Panc1 (cell line): ENCODE measurements around the gene TLE6. TPM values are rescaled to one million over a fixed set of nuclear protein-coding genes. Genes with fewer than 3 reads are reported as not detected.

Source experiments
- ATAC-seq: fragments of 200-7000 bp; cut with Tn5 transposase; 2 replicates; pipeline ENCODE4 v1.9.1; 2020; ENCODE audit warnings: mild to moderate bottlenecking, moderate library complexity
- BruUV-seq: library from RNA; stranded (reverse); fragments of 400-500 nt; replicated peaks from 2 replicates; lab custom pipeline; 2021; lab: Mats Ljungman, UMichigan
- CTCF ChIA-PET: fragments of 300-600 bp; sonication (Branson Sonifier 250); formaldehyde crosslinking; loops from one replicate; lab custom pipeline; 2022; ENCODE audit warnings: antibody characterized with exemption; lab: Charles Lee
- POLR2A ChIA-PET: fragments of 300-600 bp; sonication (Branson Sonifier 250); formaldehyde crosslinking; loops from one replicate; lab custom pipeline; 2022; ENCODE audit warnings: antibody characterized with exemption; lab: Charles Lee
- DNase-seq: peaks from one replicate; pipeline ENCODE4 v3.0.0-alpha.2; 2010; ENCODE audit warnings: low read depth, low spot score
- H3K27ac ChIP-seq: 2 replicates; pipeline ENCODE4 v1.5.1; 2011; ENCODE audit warnings: mild to moderate bottlenecking, low read length, inconsistent platforms
- H3K27me3 ChIP-seq: fragments of 200-500 bp; sonication (Bioruptor generic); 2 replicates; pipeline ENCODE4 v1.6.0; 2014; ENCODE audit warnings: low read length, inconsistent platforms; ENCODE audit not compliant: control insufficient read depth, insufficient read depth
- H3K36me3 ChIP-seq: fragments of 200-500 bp; sonication (Bioruptor generic); 2 replicates; pipeline ENCODE4 v1.5.1; 2014; ENCODE audit warnings: inconsistent platforms, mild to moderate bottlenecking, low read length, moderate library complexity; ENCODE audit not compliant: control insufficient read depth, insufficient read depth
- H3K4me1 ChIP-seq: 2 replicates; pipeline ENCODE4 v1.5.1; 2011; ENCODE audit warnings: inconsistent platforms, mild to moderate bottlenecking, low read length, moderate library complexity; ENCODE audit not compliant: control insufficient read depth, insufficient read depth
- H3K4me3 ChIP-seq, 2 experiments: 2 replicates each; pipeline ENCODE4 v1.5.1; 2011 to 2012; ENCODE audit warnings: low read depth in 2 of 2, low read length in 2 of 2, mild to moderate bottlenecking in 2 of 2, inconsistent platforms in 1 of 2, moderate library complexity in 1 of 2
- H3K9me3 ChIP-seq: fragments of 200-500 bp; sonication (Bioruptor generic); 2 replicates; pipeline ENCODE4 v1.5.1; 2014; ENCODE audit warnings: low read depth, mild to moderate bottlenecking, inconsistent platforms, low read length, moderate library complexity; ENCODE audit not compliant: control insufficient read depth, insufficient read depth
- POLR2AphosphoS5 ChIP-seq: IDR thresholded peaks from 2 replicates; pipeline ENCODE4 v1.6.1; 2012; ENCODE audit warnings: mild to moderate bottlenecking, low read depth, low read length, moderate library complexity
- SIN3A ChIP-seq: IDR thresholded peaks from 2 replicates; pipeline ENCODE4 v1.6.1; 2012; ENCODE audit warnings: low read depth, mild to moderate bottlenecking, low read length, moderate library complexity, borderline replicate concordance; ENCODE audit not compliant: insufficient read depth
- TCF7L2 ChIP-seq: IDR thresholded peaks from 2 replicates; pipeline ENCODE4 v1.6.1; 2011; ENCODE audit warnings: mild to moderate bottlenecking, low read depth, low read length, inconsistent platforms
- in situ Hi-C: cut with HindIII; loops from 2 replicates; pipeline ENCODE4 v1.10.0; 2016; ENCODE audit warnings: low sequenced_read_pairs, low pct_unique_long_range_greater_than_20kb
- intact Hi-C: fragments of 100-400 bp; cut with micrococcal nuclease; formaldehyde crosslinking; loops from one replicate; pipeline ENCODE4 v1.10.0; 2022; ENCODE audit not compliant: unreplicated experiment
- total RNA-seq: library from RNA; stranded (reverse); gene quantifications from one replicate; pipeline ENCODE4 v1.2.1, GENCODE V29; 2021; ENCODE audit not compliant: unreplicated experiment
- TF ChIP-seq, protein P1 (sequence below): fragments of 450-650 bp; IDR thresholded peaks from 2 replicates; pipeline ENCODE4 v1.5.1; 2017; ENCODE audit warnings: mild to moderate bottlenecking
- TF ChIP-seq, protein P2 (sequence below), 2 experiments: IDR thresholded peaks; 2 replicates each; pipeline ENCODE4 v1.6.1; 2011 to 2012; ENCODE audit warnings: low read depth in 2 of 2, control low read depth in 1 of 2, low read length in 1 of 2, mild to moderate bottlenecking in 1 of 2, moderate library complexity in 1 of 2; ENCODE audit not compliant: insufficient read depth in 1 of 2

The TLE6 gene
- total RNA-seq, 1 experiment from 2014 or later: 4.0 TPM

- ChIA-PET CTCF (no interaction called here), POLR2A (no interaction called here)
- ATAC-seq (peak; percentile 98), DNase-seq (peak; percentile 95)
- BruUV-seq: no TSS peak
- Histone ChIP-seq H3K4me1 (peaks cover 5% of the 10 kb centered on the region; the same call in 1 of the 2 replicates), H3K27me3 (no peaks in the 10 kb centered on the region), H3K36me3 (peaks cover 7% of the 10 kb centered on the region; the same call in 1 of the 2 replicates), H3K9me3 (no peaks in the 10 kb centered on the region), H3K4me3 (peak within 1 kb of the TSS; percentile 73 to 88), H3K27ac (peak within 1 kb of the TSS; percentile 81)
- in situ Hi-C loops: no loop called here
- TF ChIP-seq TCF7L2: no peak
- TF ChIP-seq SIN3A: no peak; the same call in 1 of the 2 replicates
- TF ChIP-seq, protein P1, sequence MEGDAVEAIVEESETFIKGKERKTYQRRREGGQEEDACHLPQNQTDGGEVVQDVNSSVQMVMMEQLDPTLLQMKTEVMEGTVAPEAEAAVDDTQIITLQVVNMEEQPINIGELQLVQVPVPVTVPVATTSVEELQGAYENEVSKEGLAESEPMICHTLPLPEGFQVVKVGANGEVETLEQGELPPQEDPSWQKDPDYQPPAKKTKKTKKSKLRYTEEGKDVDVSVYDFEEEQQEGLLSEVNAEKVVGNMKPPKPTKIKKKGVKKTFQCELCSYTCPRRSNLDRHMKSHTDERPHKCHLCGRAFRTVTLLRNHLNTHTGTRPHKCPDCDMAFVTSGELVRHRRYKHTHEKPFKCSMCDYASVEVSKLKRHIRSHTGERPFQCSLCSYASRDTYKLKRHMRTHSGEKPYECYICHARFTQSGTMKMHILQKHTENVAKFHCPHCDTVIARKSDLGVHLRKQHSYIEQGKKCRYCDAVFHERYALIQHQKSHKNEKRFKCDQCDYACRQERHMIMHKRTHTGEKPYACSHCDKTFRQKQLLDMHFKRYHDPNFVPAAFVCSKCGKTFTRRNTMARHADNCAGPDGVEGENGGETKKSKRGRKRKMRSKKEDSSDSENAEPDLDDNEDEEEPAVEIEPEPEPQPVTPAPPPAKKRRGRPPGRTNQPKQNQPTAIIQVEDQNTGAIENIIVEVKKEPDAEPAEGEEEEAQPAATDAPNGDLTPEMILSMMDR: no peak
- TF ChIP-seq, protein P2, sequence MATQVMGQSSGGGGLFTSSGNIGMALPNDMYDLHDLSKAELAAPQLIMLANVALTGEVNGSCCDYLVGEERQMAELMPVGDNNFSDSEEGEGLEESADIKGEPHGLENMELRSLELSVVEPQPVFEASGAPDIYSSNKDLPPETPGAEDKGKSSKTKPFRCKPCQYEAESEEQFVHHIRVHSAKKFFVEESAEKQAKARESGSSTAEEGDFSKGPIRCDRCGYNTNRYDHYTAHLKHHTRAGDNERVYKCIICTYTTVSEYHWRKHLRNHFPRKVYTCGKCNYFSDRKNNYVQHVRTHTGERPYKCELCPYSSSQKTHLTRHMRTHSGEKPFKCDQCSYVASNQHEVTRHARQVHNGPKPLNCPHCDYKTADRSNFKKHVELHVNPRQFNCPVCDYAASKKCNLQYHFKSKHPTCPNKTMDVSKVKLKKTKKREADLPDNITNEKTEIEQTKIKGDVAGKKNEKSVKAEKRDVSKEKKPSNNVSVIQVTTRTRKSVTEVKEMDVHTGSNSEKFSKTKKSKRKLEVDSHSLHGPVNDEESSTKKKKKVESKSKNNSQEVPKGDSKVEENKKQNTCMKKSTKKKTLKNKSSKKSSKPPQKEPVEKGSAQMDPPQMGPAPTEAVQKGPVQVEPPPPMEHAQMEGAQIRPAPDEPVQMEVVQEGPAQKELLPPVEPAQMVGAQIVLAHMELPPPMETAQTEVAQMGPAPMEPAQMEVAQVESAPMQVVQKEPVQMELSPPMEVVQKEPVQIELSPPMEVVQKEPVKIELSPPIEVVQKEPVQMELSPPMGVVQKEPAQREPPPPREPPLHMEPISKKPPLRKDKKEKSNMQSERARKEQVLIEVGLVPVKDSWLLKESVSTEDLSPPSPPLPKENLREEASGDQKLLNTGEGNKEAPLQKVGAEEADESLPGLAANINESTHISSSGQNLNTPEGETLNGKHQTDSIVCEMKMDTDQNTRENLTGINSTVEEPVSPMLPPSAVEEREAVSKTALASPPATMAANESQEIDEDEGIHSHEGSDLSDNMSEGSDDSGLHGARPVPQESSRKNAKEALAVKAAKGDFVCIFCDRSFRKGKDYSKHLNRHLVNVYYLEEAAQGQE (IDR thresholded peaks at IDR 0.05; ENCODE audit: insufficient read depth in 1 of 2, low read depth in 2 of 2, low read length in 1 of 2): no peak
- intact Hi-C loops: no loop called here
Observed at GRCh38 chr19:2944775-2945574, 32.4 kb upstream of the TLE6 start, which contains the start of gene ZNF77. TSS of gene ZNF77 (minus strand) at chr19:2944971. CDS start at chr19:2944840, 131 bp downstream.

GRCh38 chr19:2945575-2946184 lies 31.7 kb upstream of the TLE6 start:
- H3K27ac ChIP-seq: peak overlapping the region; percentile 81
- no peak for TF ChIP-seq POLR2AphosphoS5
- TF ChIP-seq, protein P2 (IDR thresholded peaks at IDR 0.05; ENCODE audit: insufficient read depth in 1 of 2, low read depth in 2 of 2, low read length in 1 of 2): no peak
- TF ChIP-seq TCF7L2: no peak
- no peak for TF ChIP-seq SIN3A
- TF ChIP-seq, protein P1: no peak
- intact Hi-C loops (no loop called here), in situ Hi-C loops (no loop called here)
- H3K4me1 ChIP-seq: peaks cover 5% of the 10 kb centered on the region; the same call in 1 of the 2 replicates
- H3K4me3 ChIP-seq: peak overlapping the region; percentile 73 to 88
- no peaks in the 10 kb centered on the region for H3K9me3 ChIP-seq
- DNase-seq (no peak), ATAC-seq (no peak)
- H3K36me3 ChIP-seq: peaks cover 8% of the 10 kb centered on the region; the same call in 1 of the 2 replicates
- ChIA-PET CTCF (no interaction called here), POLR2A (no interaction called here)
- no peaks in the 10 kb centered on the region for H3K27me3 ChIP-seq
- BruUV-seq: TSS peak; percentile 51
